Measurements from ENCODE around the gene FBXO33. TPM values are rescaled to one million over a fixed set of nuclear protein-coding genes. Genes with fewer than 3 reads are reported as not detected.

FBXO33 gene
- 15.4 and 16.3 TPM in 2 replicates for total RNA-seq

GRCh38 chr14:39432179-39432618, at the start of gene FBXO33:
Gene FBXO33 (minus strand): TSS chr14:39432433. CDS start chr14:39432162, 271 bp downstream.

Other genes with a start within 250 kb of the FBXO33 start
- 81.7 and 91.8 TPM in 2 replicates for gene MIA2, start 198.5 kb downstream of the FBXO33 start, total RNA-seq